Gastroesophageal sphincter (tissue), 3 donors: Measurements from ENCODE around the gene C10orf105.

Experiments
- EP300 ChIP-seq: sonication (generic); formaldehyde crosslinking; IDR thresholded peaks from one replicate; pipeline ENCODE4 v1.6.1; 2017; ENCODE audit warnings: antibody characterized with exemption, mild to moderate bottlenecking
- POLR2AphosphoS5 ChIP-seq: sonication (generic); formaldehyde crosslinking; IDR thresholded peaks from one replicate; pipeline ENCODE4 v1.6.1; 2017; ENCODE audit warnings: antibody characterized with exemption
- TF ChIP-seq, protein P1 (sequence below), 4 experiments: fragments of 200-600 bp in 2 of 4; fragments of 450-650 bp in 2 of 4; sonication (generic) in 1 of 4; IDR thresholded peaks; one replicate each; pipeline ENCODE4 v1.5.1; 2017 to 2019; ENCODE audit warnings: antibody characterized with exemption in 4 of 4, mild to moderate bottlenecking in 2 of 4, moderate library complexity in 2 of 4

DNA sequence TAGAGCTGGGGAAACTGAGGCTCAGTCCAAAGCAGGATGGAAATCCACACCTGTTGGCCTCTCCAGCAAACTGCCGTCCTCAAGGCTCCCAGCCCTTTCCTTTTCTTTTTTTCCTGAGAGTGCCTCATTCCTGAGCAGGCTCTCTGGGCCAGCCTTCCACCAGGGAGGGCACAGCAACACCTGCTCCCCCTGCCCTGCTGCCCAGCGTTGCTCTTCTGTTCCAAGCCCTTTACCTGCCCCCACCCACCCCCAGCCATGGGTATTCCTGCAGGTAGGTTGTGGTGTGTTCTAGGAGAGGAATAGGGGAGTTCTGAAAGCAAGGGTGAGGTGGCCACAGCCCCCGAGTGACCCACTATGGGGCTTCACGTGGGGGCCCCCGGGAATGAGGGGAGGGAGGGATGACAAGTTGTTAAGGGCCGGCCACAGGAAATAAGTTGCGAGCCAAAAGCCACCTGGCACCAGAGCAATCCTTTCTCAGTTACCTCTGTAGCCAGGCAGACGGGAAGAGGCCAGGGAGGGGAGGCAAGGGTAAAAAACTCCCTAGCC lies 34.5 kb upstream of the C10orf105 start:
- no peak for TF ChIP-seq POLR2AphosphoS5
- TF ChIP-seq, protein P1, sequence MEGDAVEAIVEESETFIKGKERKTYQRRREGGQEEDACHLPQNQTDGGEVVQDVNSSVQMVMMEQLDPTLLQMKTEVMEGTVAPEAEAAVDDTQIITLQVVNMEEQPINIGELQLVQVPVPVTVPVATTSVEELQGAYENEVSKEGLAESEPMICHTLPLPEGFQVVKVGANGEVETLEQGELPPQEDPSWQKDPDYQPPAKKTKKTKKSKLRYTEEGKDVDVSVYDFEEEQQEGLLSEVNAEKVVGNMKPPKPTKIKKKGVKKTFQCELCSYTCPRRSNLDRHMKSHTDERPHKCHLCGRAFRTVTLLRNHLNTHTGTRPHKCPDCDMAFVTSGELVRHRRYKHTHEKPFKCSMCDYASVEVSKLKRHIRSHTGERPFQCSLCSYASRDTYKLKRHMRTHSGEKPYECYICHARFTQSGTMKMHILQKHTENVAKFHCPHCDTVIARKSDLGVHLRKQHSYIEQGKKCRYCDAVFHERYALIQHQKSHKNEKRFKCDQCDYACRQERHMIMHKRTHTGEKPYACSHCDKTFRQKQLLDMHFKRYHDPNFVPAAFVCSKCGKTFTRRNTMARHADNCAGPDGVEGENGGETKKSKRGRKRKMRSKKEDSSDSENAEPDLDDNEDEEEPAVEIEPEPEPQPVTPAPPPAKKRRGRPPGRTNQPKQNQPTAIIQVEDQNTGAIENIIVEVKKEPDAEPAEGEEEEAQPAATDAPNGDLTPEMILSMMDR (IDR thresholded peaks at IDR 0.05) = no peak
- TF ChIP-seq EP300 = no peak
